ENCODE results near the gene MEGF11. TPM values are rescaled to one million over a fixed set of nuclear protein-coding genes. Genes with fewer than 3 reads are reported as not detected.

Gene MEGF11
- total RNA-seq, 4 donors from 2014 or later = 0.23 to 0.33 TPM; not detected in 2

- no peak for DNase-seq (ENCODE audit: extremely low spot score)
- Histone ChIP-seq H3K27me3 (peaks cover 0 to 15% (median 0%) of the 10 kb centered on the region in 4 donors), H3K4me3 (no peak overlapping the region), H3K36me3 (no peaks in the 10 kb centered on the region), H3K27ac (replicated peaks in 1 of 4) (no peak overlapping the region), H3K9me3 (no peaks in the 10 kb centered on the region), H3K4me1 (no peaks in the 10 kb centered on the region)
- intact Hi-C loops (cut with DNase I) = no loop called here
- TF ChIP-seq POLR2AphosphoS5 (IDR thresholded peaks at IDR 0.05) = no peak
- TF ChIP-seq CTCF (IDR thresholded peaks at IDR 0.05) = no peak
- TF ChIP-seq POLR2A (IDR thresholded peaks at IDR 0.05; ENCODE audit: low read depth) = no peak
- TF ChIP-seq EP300 (IDR thresholded peaks at IDR 0.05) = no peak
- 81% methylated on average over 5 of the region's 5 CpGs for WGBS
Measured at GRCh38 chr15:66161575-66162118, 91.9 kb downstream of the MEGF11 start.

DNA sequence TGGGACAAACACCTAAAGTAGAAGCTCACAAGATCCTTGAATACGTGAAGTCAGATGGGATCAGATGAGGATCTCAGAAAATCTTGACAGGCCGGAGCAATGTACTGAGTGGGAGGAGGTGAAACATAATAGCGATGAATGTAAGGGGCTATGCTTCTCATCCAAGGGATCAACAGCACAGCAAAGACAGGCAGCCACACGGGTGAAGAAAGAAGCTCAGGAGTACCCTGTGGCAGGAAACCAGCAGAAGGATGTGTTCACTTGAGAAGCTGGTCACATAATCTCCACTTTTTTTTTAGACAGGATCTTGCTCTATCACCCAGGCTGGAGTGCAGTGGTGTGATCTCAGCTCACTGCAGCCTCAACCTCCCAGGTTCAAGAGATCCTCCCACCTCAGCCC is 92.4 kb downstream of the MEGF11 start:
- Histone ChIP-seq H3K4me1 (no peaks in the 10 kb centered on the region), H3K27me3 (peaks cover 0 to 20% (median 0%) of the 10 kb centered on the region in 4 donors), H3K9me3 (no peaks in the 10 kb centered on the region), H3K27ac (replicated peaks in 1 of 4) (no peak overlapping the region), H3K36me3 (no peaks in the 10 kb centered on the region), H3K4me3 (no peak overlapping the region)
- TF ChIP-seq CTCF (IDR thresholded peaks at IDR 0.05) (no peak), POLR2A (IDR thresholded peaks at IDR 0.05; ENCODE audit: low read depth) (no peak), POLR2AphosphoS5 (IDR thresholded peaks at IDR 0.05) (no peak), EP300 (IDR thresholded peaks at IDR 0.05) (no peak)
- 77% methylated on average over 4 of the region's 4 CpGs for WGBS
- no peak for DNase-seq (ENCODE audit: extremely low spot score)
- intact Hi-C loops (cut with DNase I) = no loop called here

DNA sequence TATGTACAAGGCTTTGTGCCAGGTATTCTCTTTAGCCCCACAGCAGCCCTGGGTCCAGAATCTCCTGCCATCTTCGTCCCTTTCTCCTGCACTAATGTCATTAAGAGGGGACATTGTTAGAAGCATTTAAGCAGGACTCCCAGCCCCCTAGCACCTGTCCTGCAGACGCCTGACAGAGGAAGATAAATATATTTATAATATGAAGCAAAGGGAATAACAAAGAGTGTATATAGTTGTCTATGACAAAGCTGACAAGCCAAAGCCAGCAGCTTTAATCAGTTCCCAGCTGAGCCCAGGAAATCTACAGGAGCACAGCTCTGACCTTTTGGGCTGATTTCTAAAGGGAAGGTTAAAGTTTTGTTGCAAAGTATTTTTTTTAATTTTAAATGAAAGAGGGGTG is 96.0 kb downstream of the MEGF11 start:
- Histone ChIP-seq H3K27ac (replicated peaks in 1 of 4) (no peak overlapping the region), H3K4me3 (no peak overlapping the region), H3K4me1 (no peaks in the 10 kb centered on the region), H3K36me3 (no peaks in the 10 kb centered on the region), H3K27me3 (peaks cover 0 to 47% (median 0%) of the 10 kb centered on the region in 4 donors), H3K9me3 (no peaks in the 10 kb centered on the region)
- TF ChIP-seq POLR2A (IDR thresholded peaks at IDR 0.05; ENCODE audit: low read depth) = no peak
- TF ChIP-seq POLR2AphosphoS5 (IDR thresholded peaks at IDR 0.05) = no peak
- no peak for TF ChIP-seq EP300 (IDR thresholded peaks at IDR 0.05)
- TF ChIP-seq CTCF (IDR thresholded peaks at IDR 0.05) = no peak
- WGBS = 63% methylated on average over 2 of the region's 2 CpGs
- no peak for DNase-seq (ENCODE audit: extremely low spot score)
- intact Hi-C loops (cut with DNase I) = no loop called here

GRCh38 chr15:66156310-66156975 is 97.1 kb downstream of the MEGF11 start:
- H3K9me3 ChIP-seq = no peaks in the 10 kb centered on the region
- no peaks in the 10 kb centered on the region for H3K36me3 ChIP-seq
- intact Hi-C loops (cut with DNase I) = no loop called here
- peaks cover 0 to 56% (median 3%) of the 10 kb centered on the region in 4 donors for H3K27me3 ChIP-seq
- 60% methylated on average over 7 of the region's 10 CpGs for WGBS
- H3K4me3 ChIP-seq = no peak overlapping the region
- TF ChIP-seq POLR2A (IDR thresholded peaks at IDR 0.05; ENCODE audit: low read depth) (no peak), POLR2AphosphoS5 (IDR thresholded peaks at IDR 0.05) (no peak), EP300 (IDR thresholded peaks at IDR 0.05) (no peak), CTCF (IDR thresholded peaks at IDR 0.05) (no peak)
- DNase-seq (ENCODE audit: extremely low spot score) = no peak
- no peaks in the 10 kb centered on the region for H3K4me1 ChIP-seq
- H3K27ac ChIP-seq (replicated peaks in 1 of 4) = no peak overlapping the region
